ENCODE data around the gene LGR4.
"Not testable (repeated sequence)": the region's sequence is repeated elsewhere in the genome, so short reads cannot be mapped to it uniquely, and the experiment has no call there.

LGR4 gene

GRCh38 chr11:27348340-27348873 lies 124.2 kb downstream of the LGR4 start:
- no peak for DNase-seq (ENCODE audit: low spot score)

- no peak for DNase-seq (ENCODE audit: low spot score)
Measured at GRCh38 chr11:27347359-27348339, 124.9 kb downstream of the LGR4 start.

- no peak for DNase-seq (ENCODE audit: low spot score)
Measured at GRCh38 chr11:27339941-27340340, 132.6 kb downstream of the LGR4 start.

- not testable (repeated sequence) for DNase-seq (ENCODE audit: low spot score)
Measured at GRCh38 chr11:27334764-27335163, 137.8 kb downstream of the LGR4 start.

- DNase-seq (ENCODE audit: low spot score) = no peak
Measured at GRCh38 chr11:27331981-27332380, 140.6 kb downstream of the LGR4 start.

GRCh38 chr11:27330633-27331270 lies 141.8 kb downstream of the LGR4 start:
- DNase-seq (ENCODE audit: low spot score) = no peak

- DNase-seq (ENCODE audit: low spot score) = no peak
Measured at GRCh38 chr11:27329867-27330632, 142.5 kb downstream of the LGR4 start.

GRCh38 chr11:27328614-27329013 lies 144.0 kb downstream of the LGR4 start:
- no peak for DNase-seq (ENCODE audit: low spot score)

GRCh38 chr11:27327064-27327463 lies 145.5 kb downstream of the LGR4 start:
- not testable (repeated sequence) for DNase-seq (ENCODE audit: low spot score)

- DNase-seq (ENCODE audit: low spot score) = not testable (repeated sequence)
Measured at GRCh38 chr11:27322196-27322595, 150.4 kb downstream of the LGR4 start.

GRCh38 chr11:27321340-27321739 lies 151.2 kb downstream of the LGR4 start:
- DNase-seq (ENCODE audit: low spot score) = not testable (repeated sequence)

- DNase-seq (ENCODE audit: low spot score) = no peak
Measured at GRCh38 chr11:27319072-27319471, 153.5 kb downstream of the LGR4 start.

- DNase-seq (ENCODE audit: low spot score) = no peak
Measured at GRCh38 chr11:27317751-27318150, 154.8 kb downstream of the LGR4 start.
